Calu3 (cell line): ENCODE results near the gene CDK11B. TPM values are rescaled to one million over a fixed set of nuclear protein-coding genes. Genes with fewer than 3 reads are reported as not detected.

Experiments used
- BruUV-seq: library from RNA; stranded (reverse); fragments of 400-500 nt; replicated peaks from 2 replicates; lab custom pipeline; 2021; lab: Mats Ljungman, UMichigan
- CTCF ChIA-PET: fragments of 300-600 bp; sonication (Branson Sonifier 250); formaldehyde crosslinking; loops from one replicate; lab custom pipeline; 2022; ENCODE audit warnings: antibody characterized with exemption; lab: Charles Lee
- DNase-seq: peaks from one replicate; pipeline ENCODE4 v3.0.0; 2022
- H3K27ac Mint-ChIP-seq: one replicate; pipeline ENCODE4 v1.8.0; 2022; ENCODE audit warnings: mixed read lengths; ENCODE audit not compliant: unreplicated experiment
- H3K27me3 Mint-ChIP-seq: one replicate; pipeline ENCODE4 v1.8.0; 2022; ENCODE audit warnings: mixed read lengths; ENCODE audit not compliant: unreplicated experiment
- H3K36me3 Mint-ChIP-seq: one replicate; pipeline ENCODE4 v1.8.0; 2022; ENCODE audit warnings: mild to moderate bottlenecking, moderate library complexity, mixed read lengths; ENCODE audit not compliant: insufficient read depth, unreplicated experiment
- H3K4me1 Mint-ChIP-seq: one replicate; pipeline ENCODE4 v1.8.0; 2022; ENCODE audit warnings: mild to moderate bottlenecking, low read depth, mixed read lengths; ENCODE audit not compliant: unreplicated experiment
- H3K4me3 Mint-ChIP-seq: one replicate; pipeline ENCODE4 v1.8.0; 2022; ENCODE audit warnings: mild to moderate bottlenecking, low read depth, moderate library complexity, mixed read lengths; ENCODE audit not compliant: unreplicated experiment
- H3K9me3 Mint-ChIP-seq: one replicate; pipeline ENCODE4 v1.8.0; 2022; ENCODE audit warnings: low read depth, mixed read lengths; ENCODE audit not compliant: unreplicated experiment
- CTCF ChIP-seq: fragments of 200-600 bp; IDR thresholded peaks from one replicate; pipeline ENCODE4 v1.8.0; 2022; ENCODE audit warnings: antibody characterized with exemption; ENCODE audit not compliant: unreplicated experiment
- intact Hi-C: fragments of 100-400 bp; cut with micrococcal nuclease; formaldehyde crosslinking; loops from one replicate; pipeline ENCODE4 v1.10.0; 2022; ENCODE audit not compliant: unreplicated experiment
- total RNA-seq: library from RNA; stranded (reverse); gene quantifications from 2 replicates; pipeline ENCODE4 v1.2.3, GENCODE V29; 2022

Gene CDK11B
- total RNA-seq, 1 experiment from 2014 or later, result 24.2 TPM

- H3K27me3 Mint-ChIP-seq, result no peaks in the 10 kb centered on the region
- peaks cover 15% of the 10 kb centered on the region for H3K36me3 Mint-ChIP-seq
- no TSS peak for BruUV-seq
- no peaks in the 10 kb centered on the region for H3K9me3 Mint-ChIP-seq
- intact Hi-C loops, result no loop called here
- no peak for DNase-seq
- no peak for TF ChIP-seq CTCF
- CTCF ChIA-PET, result no interaction called here
- no peaks in the 10 kb centered on the region for H3K4me1 Mint-ChIP-seq
- no peak overlapping the region for H3K4me3 Mint-ChIP-seq
- H3K27ac Mint-ChIP-seq, result no peak overlapping the region
These were observed 13.6 kb upstream of the CDK11B start for GRCh38 chr1:1672181-1672965.

DNA sequence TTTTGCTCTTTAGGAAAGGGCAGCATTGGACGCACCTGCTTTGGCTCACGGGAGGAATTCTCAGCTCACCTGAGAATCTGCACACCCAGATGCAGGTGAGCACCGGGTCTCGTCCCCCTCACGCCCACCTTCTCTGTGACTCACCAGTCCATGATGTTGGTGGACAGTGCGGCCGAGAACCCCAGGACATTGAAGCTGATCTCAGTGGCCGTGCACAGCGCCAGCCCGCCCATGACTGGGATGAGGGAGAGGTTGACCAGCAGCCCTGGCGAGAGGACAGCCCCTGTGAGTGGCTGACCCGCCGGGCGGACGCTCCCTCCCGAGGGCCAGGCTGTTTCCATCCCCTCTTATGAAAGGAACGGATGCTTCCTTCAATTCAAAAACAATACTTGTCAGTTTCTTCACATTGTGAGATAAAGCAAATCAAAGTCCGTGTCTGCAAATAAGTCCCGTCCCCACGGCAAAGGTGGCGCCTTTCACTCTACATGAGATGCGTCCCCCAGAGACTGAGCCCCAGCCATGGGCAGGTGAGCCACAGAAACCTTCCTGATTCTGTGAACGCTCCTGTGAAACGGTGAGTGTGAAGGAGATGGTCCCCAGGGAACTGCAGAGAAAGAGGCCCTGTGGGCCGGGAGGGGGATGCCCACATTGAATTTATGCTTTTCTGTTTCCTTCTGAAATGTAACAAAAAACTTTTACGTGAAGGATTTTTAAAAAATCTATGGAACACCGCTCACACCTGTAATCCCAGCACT lies 12.7 kb upstream of the CDK11B start:
- CTCF ChIA-PET, result no interaction called here
- H3K27me3 Mint-ChIP-seq, result no peaks in the 10 kb centered on the region
- peaks cover 17% of the 10 kb centered on the region for H3K36me3 Mint-ChIP-seq
- TF ChIP-seq CTCF, result no peak
- no peaks in the 10 kb centered on the region for H3K9me3 Mint-ChIP-seq
- no peak overlapping the region for H3K27ac Mint-ChIP-seq
- no peak overlapping the region for H3K4me3 Mint-ChIP-seq
- no TSS peak for BruUV-seq
- no peaks in the 10 kb centered on the region for H3K4me1 Mint-ChIP-seq
- intact Hi-C loops, result no loop called here
- no peak for DNase-seq

GRCh38 chr1:1670866-1671265 lies 12.1 kb upstream of the CDK11B start:
- no peak overlapping the region for H3K27ac Mint-ChIP-seq
- CTCF ChIA-PET, result no interaction called here
- H3K9me3 Mint-ChIP-seq, result no peaks in the 10 kb centered on the region
- no peak for DNase-seq
- H3K4me1 Mint-ChIP-seq, result no peaks in the 10 kb centered on the region
- peaks cover 22% of the 10 kb centered on the region for H3K36me3 Mint-ChIP-seq
- no peaks in the 10 kb centered on the region for H3K27me3 Mint-ChIP-seq
- TF ChIP-seq CTCF, result no peak
- intact Hi-C loops, result no loop called here
- no peak overlapping the region for H3K4me3 Mint-ChIP-seq
- BruUV-seq, result no TSS peak

- no peak overlapping the region for H3K4me3 Mint-ChIP-seq
- peaks cover 23% of the 10 kb centered on the region for H3K36me3 Mint-ChIP-seq
- no peak for DNase-seq
- intact Hi-C loops, result no loop called here
- no peak overlapping the region for H3K27ac Mint-ChIP-seq
- CTCF ChIA-PET, result interaction anchor here (0.7 kb wide), 1 partner anchor 249 kb away, joined by 3 read pairs; no protein-coding TSS in a partner anchor
- H3K27me3 Mint-ChIP-seq, result no peaks in the 10 kb centered on the region
- TF ChIP-seq CTCF, result no peak
- H3K9me3 Mint-ChIP-seq, result no peaks in the 10 kb centered on the region
- H3K4me1 Mint-ChIP-seq, result no peaks in the 10 kb centered on the region
- BruUV-seq, result no TSS peak
These were observed 10.9 kb upstream of the CDK11B start for GRCh38 chr1:1669468-1670440.
